GM23338 (cell line): ENCODE measurements around the gene SOX11. TPM values are rescaled to one million over a fixed set of nuclear protein-coding genes. Genes with fewer than 3 reads are reported as not detected.

Experiments used
- ATAC-seq: fragments of 200-7000 bp; cut with Tn5 transposase; 3 replicates; pipeline ENCODE4 v1.9.1; 2020
- DNase-seq: peaks from one replicate; pipeline ENCODE4 v3.0.0-alpha.2; 2015; ENCODE audit warnings: low spot score
- H2AFZ ChIP-seq: fragments of 200-600 bp; sonication (generic); 2 replicates; pipeline ENCODE4 v1.8.0; 2016; ENCODE audit warnings: antibody characterized with exemption, mild to moderate bottlenecking, moderate library complexity
- H3F3A ChIP-seq: fragments of 200-600 bp; sonication (generic); replicated peaks from 2 replicates; pipeline ENCODE4 v1.8.0; 2017; ENCODE audit warnings: antibody characterized with exemption, mixed run types, low read depth
- H3K27ac ChIP-seq: fragments of 200-600 bp; sonication (generic); 2 replicates; pipeline ENCODE4 v1.6.1; 2016; ENCODE audit warnings: low read depth
- H3K27me3 ChIP-seq: fragments of 200-600 bp; sonication (generic); 2 replicates; pipeline ENCODE4 v1.8.0; 2016; ENCODE audit warnings: mild to moderate bottlenecking, mixed run types, moderate library complexity; ENCODE audit not compliant: insufficient read depth
- H3K36me3 ChIP-seq: fragments of 200-600 bp; sonication (generic); 2 replicates; pipeline ENCODE4 v1.8.0; 2016; ENCODE audit warnings: mild to moderate bottlenecking; ENCODE audit not compliant: insufficient read depth
- H3K4me1 ChIP-seq: fragments of 200-600 bp; sonication (generic); 2 replicates; pipeline ENCODE4 v1.8.0; 2016; ENCODE audit warnings: mild to moderate bottlenecking, moderate library complexity; ENCODE audit not compliant: insufficient read depth
- H3K4me2 ChIP-seq: fragments of 200-600 bp; sonication (generic); 2 replicates; pipeline ENCODE4 v1.7.1; 2017; ENCODE audit warnings: mixed run types
- H3K4me3 ChIP-seq: fragments of 200-600 bp; sonication (generic); 2 replicates; pipeline ENCODE4 v1.6.1; 2016; ENCODE audit warnings: mixed run types
- H3K79me2 ChIP-seq: fragments of 200-600 bp; sonication (generic); replicated peaks from 2 replicates; pipeline ENCODE4 v1.8.0; 2017; ENCODE audit warnings: mild to moderate bottlenecking; ENCODE audit not compliant: insufficient read depth
- H3K9me2 ChIP-seq: fragments of 200-600 bp; sonication (generic); 2 replicates; pipeline ENCODE4 v1.8.0; 2017; ENCODE audit not compliant: insufficient read depth
- H4K20me1 ChIP-seq: fragments of 200-600 bp; sonication (generic); replicated peaks from 2 replicates; pipeline ENCODE4 v1.8.0; 2017; ENCODE audit warnings: mild to moderate bottlenecking; ENCODE audit not compliant: insufficient read depth
- H3K27ac Mint-ChIP-seq: 2 replicates; pipeline ENCODE4 v1.8.0; 2020; ENCODE audit warnings: inconsistent platforms, mild to moderate bottlenecking, moderate library complexity, mixed read lengths
- H3K27me3 Mint-ChIP-seq: 3 replicates; pipeline ENCODE4 v1.8.0; 2022; ENCODE audit warnings: low read depth, mild to moderate bottlenecking, moderate library complexity, mixed read lengths, inconsistent platforms; ENCODE audit not compliant: insufficient read depth, poor library complexity
- H3K36me3 Mint-ChIP-seq: 3 replicates; pipeline ENCODE4 v1.8.0; 2021; ENCODE audit warnings: low read depth, mild to moderate bottlenecking, inconsistent platforms, moderate library complexity, mixed read lengths
- H3K4me1 Mint-ChIP-seq: 3 replicates; pipeline ENCODE4 v1.8.0; 2020; ENCODE audit warnings: mild to moderate bottlenecking, inconsistent platforms, mixed read lengths
- H3K4me3 Mint-ChIP-seq: 3 replicates; pipeline ENCODE4 v1.8.0; 2021; ENCODE audit warnings: moderate library complexity, mild to moderate bottlenecking, inconsistent platforms, mixed read lengths
- H3K9me3 Mint-ChIP-seq: 3 replicates; pipeline ENCODE4 v1.8.0; 2020; ENCODE audit warnings: moderate library complexity, mild to moderate bottlenecking, inconsistent platforms, mixed read lengths
- CREB1 ChIP-seq: fragments of 250-450 bp; sonication (Bioruptor Pico); IDR thresholded peaks from 2 replicates; pipeline ENCODE4 v1.5.0; 2020; ENCODE audit warnings: low read depth, mild to moderate bottlenecking, moderate library complexity
- CTCF ChIP-seq, 2 experiments: fragments of 200-600 bp in 1 of 2; sonication (generic) in 1 of 2; conservative IDR thresholded peaks; 2 replicates each; pipeline versions ENCODE4 v1.5.1 to v1.6.1; 2016 to 2017; ENCODE audit warnings: antibody characterized with exemption in 2 of 2, low read depth in 2 of 2, mild to moderate bottlenecking in 2 of 2, moderate library complexity in 1 of 2
- EZH2 ChIP-seq: fragments of 200-600 bp; sonication (generic); IDR thresholded peaks from one replicate; pipeline ENCODE4 v1.8.0; 2017; ENCODE audit warnings: antibody characterized with exemption, mild to moderate bottlenecking, low read depth; ENCODE audit not compliant: unreplicated experiment
- NANOG ChIP-seq: IDR thresholded peaks from 2 replicates; pipeline ENCODE4 v1.6.1; 2016; ENCODE audit warnings: antibody characterized with exemption, borderline replicate concordance
- POLR2AphosphoS5 ChIP-seq: IDR thresholded peaks from 2 replicates; pipeline ENCODE4 v1.6.1; 2016; ENCODE audit warnings: antibody characterized with exemption, low read depth
- STAT1 ChIP-seq: IDR thresholded peaks from one replicate; pipeline ENCODE4 v1.6.1; 2016; ENCODE audit warnings: antibody characterized with exemption; ENCODE audit not compliant: unreplicated experiment
- polyA plus RNA-seq: library from polyadenylated mRNA; unstranded; fragments of >200 nt; fragmentation: Nextera tagmentation; extraction: Ambion mirVana; gene quantifications from 2 replicates; pipeline ENCODE4 v1.2.1, GENCODE V29; 2016
- total RNA-seq: library from RNA; depleted of rRNA; stranded (reverse); fragments of >200 nt; shearing (Covaris generic); gene quantifications from 2 replicates; pipeline ENCODE4 v1.2.3, GENCODE V29; 2014
- TF ChIP-seq, protein P1 (sequence below): fragments of 250-450 bp; sonication (Bioruptor Pico); IDR thresholded peaks from 2 replicates; pipeline ENCODE4 v1.5.0; 2020; ENCODE audit warnings: mild to moderate bottlenecking, moderate library complexity

SOX11 gene
- total and polyA plus RNA-seq, 2 experiments from 2014 or later: 26.5 to 33.2 TPM

- TF ChIP-seq, protein P1, sequence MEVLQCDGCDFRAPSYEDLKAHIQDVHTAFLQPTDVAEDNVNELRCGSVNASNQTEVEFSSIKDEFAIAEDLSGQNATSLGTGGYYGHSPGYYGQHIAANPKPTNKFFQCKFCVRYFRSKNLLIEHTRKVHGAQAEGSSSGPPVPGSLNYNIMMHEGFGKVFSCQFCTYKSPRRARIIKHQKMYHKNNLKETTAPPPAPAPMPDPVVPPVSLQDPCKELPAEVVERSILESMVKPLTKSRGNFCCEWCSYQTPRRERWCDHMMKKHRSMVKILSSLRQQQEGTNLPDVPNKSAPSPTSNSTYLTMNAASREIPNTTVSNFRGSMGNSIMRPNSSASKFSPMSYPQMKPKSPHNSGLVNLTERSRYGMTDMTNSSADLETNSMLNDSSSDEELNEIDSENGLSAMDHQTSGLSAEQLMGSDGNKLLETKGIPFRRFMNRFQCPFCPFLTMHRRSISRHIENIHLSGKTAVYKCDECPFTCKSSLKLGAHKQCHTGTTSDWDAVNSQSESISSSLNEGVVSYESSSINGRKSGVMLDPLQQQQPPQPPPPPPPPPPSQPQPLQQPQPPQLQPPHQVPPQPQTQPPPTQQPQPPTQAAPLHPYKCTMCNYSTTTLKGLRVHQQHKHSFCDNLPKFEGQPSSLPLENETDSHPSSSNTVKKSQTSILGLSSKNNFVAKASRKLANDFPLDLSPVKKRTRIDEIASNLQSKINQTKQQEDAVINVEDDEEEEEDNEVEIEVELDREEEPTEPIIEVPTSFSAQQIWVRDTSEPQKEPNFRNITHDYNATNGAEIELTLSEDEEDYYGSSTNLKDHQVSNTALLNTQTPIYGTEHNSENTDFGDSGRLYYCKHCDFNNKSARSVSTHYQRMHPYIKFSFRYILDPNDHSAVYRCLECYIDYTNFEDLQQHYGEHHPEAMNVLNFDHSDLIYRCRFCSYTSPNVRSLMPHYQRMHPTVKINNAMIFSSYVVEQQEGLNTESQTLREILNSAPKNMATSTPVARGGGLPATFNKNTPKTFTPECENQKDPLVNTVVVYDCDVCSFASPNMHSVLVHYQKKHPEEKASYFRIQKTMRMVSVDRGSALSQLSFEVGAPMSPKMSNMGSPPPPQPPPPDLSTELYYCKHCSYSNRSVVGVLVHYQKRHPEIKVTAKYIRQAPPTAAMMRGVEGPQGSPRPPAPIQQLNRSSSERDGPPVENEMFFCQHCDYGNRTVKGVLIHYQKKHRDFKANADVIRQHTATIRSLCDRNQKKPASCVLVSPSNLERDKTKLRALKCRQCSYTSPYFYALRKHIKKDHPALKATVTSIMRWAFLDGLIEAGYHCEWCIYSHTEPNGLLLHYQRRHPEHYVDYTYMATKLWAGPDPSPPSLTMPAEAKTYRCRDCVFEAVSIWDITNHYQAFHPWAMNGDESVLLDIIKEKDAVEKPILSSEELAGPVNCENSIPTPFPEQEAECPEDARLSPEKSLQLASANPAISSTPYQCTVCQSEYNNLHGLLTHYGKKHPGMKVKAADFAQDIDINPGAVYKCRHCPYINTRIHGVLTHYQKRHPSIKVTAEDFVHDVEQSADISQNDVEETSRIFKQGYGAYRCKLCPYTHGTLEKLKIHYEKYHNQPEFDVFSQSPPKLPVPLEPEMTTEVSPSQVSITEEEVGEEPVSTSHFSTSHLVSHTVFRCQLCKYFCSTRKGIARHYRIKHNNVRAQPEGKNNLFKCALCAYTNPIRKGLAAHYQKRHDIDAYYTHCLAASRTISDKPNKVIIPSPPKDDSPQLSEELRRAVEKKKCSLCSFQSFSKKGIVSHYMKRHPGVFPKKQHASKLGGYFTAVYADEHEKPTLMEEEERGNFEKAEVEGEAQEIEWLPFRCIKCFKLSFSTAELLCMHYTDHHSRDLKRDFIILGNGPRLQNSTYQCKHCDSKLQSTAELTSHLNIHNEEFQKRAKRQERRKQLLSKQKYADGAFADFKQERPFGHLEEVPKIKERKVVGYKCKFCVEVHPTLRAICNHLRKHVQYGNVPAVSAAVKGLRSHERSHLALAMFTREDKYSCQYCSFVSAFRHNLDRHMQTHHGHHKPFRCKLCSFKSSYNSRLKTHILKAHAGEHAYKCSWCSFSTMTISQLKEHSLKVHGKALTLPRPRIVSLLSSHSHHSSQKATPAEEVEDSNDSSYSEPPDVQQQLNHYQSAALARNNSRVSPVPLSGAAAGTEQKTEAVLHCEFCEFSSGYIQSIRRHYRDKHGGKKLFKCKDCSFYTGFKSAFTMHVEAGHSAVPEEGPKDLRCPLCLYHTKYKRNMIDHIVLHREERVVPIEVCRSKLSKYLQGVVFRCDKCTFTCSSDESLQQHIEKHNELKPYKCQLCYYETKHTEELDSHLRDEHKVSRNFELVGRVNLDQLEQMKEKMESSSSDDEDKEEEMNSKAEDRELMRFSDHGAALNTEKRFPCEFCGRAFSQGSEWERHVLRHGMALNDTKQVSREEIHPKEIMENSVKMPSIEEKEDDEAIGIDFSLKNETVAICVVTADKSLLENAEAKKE (CRISPR knock-in tag): no peak
- TF ChIP-seq STAT1 (no peak), POLR2AphosphoS5 (no peak)
Measured at GRCh38 chr2:5673145-5674025, 18.8 kb upstream of the SOX11 start (continued).

DNA sequence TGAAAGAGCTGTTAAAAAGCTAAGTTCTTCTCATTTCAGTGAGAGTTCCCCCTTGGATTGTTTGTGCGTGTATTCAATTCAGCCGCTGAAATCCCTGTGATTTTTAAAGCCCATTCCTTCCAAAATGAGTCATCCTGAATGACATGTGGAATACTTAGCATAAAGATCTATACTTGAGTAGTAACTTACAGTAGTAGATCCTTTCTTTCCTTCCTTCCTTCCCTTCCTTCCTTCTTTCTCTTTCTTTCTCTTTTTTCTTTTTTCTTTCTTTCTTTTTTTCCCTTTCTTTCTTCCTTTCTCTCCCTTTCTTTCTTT is 18.2 kb upstream of the SOX11 start:
- no peaks in the 10 kb centered on the region for H3K79me2 ChIP-seq
- ATAC-seq: no peak
- Mint-ChIP-seq H3K36me3 (no peaks in the 10 kb centered on the region), H3K4me1 (peaks cover 16% of the 10 kb centered on the region), H3K27me3 (peaks cover 32% of the 10 kb centered on the region), H3K9me3 (no peaks in the 10 kb centered on the region), H3K4me3 (peak overlapping the region; percentile 58), H3K27ac (no peak overlapping the region)
- H3K4me3 ChIP-seq: peak overlapping the region; percentile 65
- no peak for TF ChIP-seq CREB1 (CRISPR knock-in tag)
- peak; percentile 53 for TF ChIP-seq EZH2
- TF ChIP-seq NANOG: no peak
- no peak for TF ChIP-seq CTCF (conservative IDR thresholded peaks at IDR 0.05; ENCODE audit: low read depth in 2 of 2)
- no peak for TF ChIP-seq POLR2AphosphoS5
- H4K20me1 ChIP-seq: no peaks in the 10 kb centered on the region
- peak overlapping the region; percentile 79 for H2AFZ ChIP-seq
- peaks cover 14% of the 10 kb centered on the region; the same call in 1 of the 2 replicates for H3K4me1 ChIP-seq
- H3K4me2 ChIP-seq: peak overlapping the region; percentile 73
- DNase-seq: peak; percentile 21
- no peak overlapping the region for H3K27ac ChIP-seq
- H3K9me2 ChIP-seq: no peaks in the 10 kb centered on the region
- peaks cover 55% of the 10 kb centered on the region for H3K27me3 ChIP-seq
- no peaks in the 10 kb centered on the region for H3K36me3 ChIP-seq
- no peaks in the 10 kb centered on the region for H3F3A ChIP-seq
